RWPE2 (cell line): Measurements from ENCODE around the gene NRM.
"Not testable (repeated sequence)": the region's sequence is repeated elsewhere in the genome, so short reads cannot be mapped to it uniquely, and the experiment has no call there.

Experiments
- ATAC-seq: fragments of 200-7000 bp; cut with Tn5 transposase; 3 replicates; pipeline ENCODE4 v1.9.1; 2021; ENCODE audit warnings: low read depth
- DNase-seq: peaks from one replicate; pipeline ENCODE4 v3.0.0-alpha.2; 2020; ENCODE audit warnings: low spot score
- H3K27ac ChIP-seq: fragments of 450-650 bp; 2 replicates; pipeline ENCODE4 v1.5.1; 2017; ENCODE audit warnings: mild to moderate bottlenecking; ENCODE audit not compliant: poor library complexity, severe bottlenecking
- H3K27me3 ChIP-seq: fragments of 250-450 bp; sonication (Bioruptor Pico); 2 replicates; pipeline ENCODE4 v1.5.1; 2021; ENCODE audit warnings: mild to moderate bottlenecking, moderate library complexity; ENCODE audit not compliant: insufficient read depth, poor library complexity, severe bottlenecking
- H3K36me3 ChIP-seq: fragments of 250-450 bp; sonication (Bioruptor Pico); 2 replicates; pipeline ENCODE4 v1.5.1; 2020; ENCODE audit warnings: low read depth, mild to moderate bottlenecking, moderate library complexity
- H3K4me1 ChIP-seq: fragments of 250-450 bp; sonication (Bioruptor Pico); 2 replicates; pipeline ENCODE4 v1.5.1; 2021; ENCODE audit warnings: mild to moderate bottlenecking, moderate library complexity; ENCODE audit not compliant: insufficient read depth, poor library complexity, severe bottlenecking
- H3K4me3 ChIP-seq: fragments of 250-450 bp; sonication (Bioruptor Pico); 2 replicates; pipeline ENCODE4 v1.5.1; 2021; ENCODE audit warnings: mild to moderate bottlenecking, moderate library complexity; ENCODE audit not compliant: severe bottlenecking
- H3K9me3 ChIP-seq: fragments of 250-450 bp; sonication (Bioruptor Pico); 2 replicates; pipeline ENCODE4 v1.5.1; 2021; ENCODE audit warnings: mild to moderate bottlenecking, moderate library complexity; ENCODE audit not compliant: severe bottlenecking
- TF ChIP-seq, protein P1 (sequence below): fragments of 450-650 bp; IDR thresholded peaks from one replicate; pipeline ENCODE4 v1.5.1; 2017; ENCODE audit warnings: mild to moderate bottlenecking, moderate library complexity; ENCODE audit not compliant: poor library complexity, severe bottlenecking

NRM gene

DNA sequence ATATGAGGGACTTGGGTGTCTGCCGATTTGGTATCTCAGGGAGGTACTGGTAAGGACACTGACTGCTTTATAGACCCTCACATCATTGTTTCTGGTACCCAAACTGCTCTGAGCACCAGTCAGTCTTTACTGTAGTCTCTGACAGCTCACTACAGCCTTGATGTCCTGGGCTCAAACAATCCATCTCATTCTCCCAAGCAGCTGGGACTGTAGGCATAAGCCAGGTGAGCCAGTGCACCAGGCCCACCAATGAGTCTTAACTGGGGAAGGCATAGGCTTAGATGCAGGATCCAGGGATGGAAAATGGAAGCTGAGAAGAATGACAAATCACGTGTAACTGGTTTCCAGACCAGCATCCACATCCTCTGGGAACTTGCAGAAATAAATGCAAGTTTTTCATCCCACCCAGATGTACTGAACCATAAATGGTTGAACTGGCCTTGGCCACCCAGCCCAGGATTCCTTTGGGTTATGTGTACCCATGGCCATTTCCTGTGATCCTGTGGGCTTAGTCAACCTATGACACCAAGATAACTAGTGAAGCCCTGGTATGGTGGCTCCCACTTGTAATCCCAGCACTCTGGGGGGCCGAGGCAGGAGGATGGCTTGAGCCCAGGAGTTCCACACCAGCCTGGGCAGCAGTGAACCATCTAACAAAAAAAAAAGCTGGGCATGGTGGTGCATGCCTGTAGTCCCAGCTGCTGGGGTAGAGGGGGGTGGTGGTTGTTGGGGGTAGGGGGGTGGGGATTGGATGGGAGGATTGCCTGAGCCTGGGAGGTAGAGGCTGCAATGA, 35.1 kb upstream of the NRM start:
- peaks cover 79% of the 10 kb centered on the region for H3K36me3 ChIP-seq
- TF ChIP-seq, protein P1, sequence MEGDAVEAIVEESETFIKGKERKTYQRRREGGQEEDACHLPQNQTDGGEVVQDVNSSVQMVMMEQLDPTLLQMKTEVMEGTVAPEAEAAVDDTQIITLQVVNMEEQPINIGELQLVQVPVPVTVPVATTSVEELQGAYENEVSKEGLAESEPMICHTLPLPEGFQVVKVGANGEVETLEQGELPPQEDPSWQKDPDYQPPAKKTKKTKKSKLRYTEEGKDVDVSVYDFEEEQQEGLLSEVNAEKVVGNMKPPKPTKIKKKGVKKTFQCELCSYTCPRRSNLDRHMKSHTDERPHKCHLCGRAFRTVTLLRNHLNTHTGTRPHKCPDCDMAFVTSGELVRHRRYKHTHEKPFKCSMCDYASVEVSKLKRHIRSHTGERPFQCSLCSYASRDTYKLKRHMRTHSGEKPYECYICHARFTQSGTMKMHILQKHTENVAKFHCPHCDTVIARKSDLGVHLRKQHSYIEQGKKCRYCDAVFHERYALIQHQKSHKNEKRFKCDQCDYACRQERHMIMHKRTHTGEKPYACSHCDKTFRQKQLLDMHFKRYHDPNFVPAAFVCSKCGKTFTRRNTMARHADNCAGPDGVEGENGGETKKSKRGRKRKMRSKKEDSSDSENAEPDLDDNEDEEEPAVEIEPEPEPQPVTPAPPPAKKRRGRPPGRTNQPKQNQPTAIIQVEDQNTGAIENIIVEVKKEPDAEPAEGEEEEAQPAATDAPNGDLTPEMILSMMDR = no peak
- DNase-seq (no peak), ATAC-seq (peak; percentile 37)
- peak overlapping the region; percentile 96 for H3K27ac ChIP-seq
- no peak overlapping the region for H3K4me3 ChIP-seq
- H3K27me3 ChIP-seq = no peaks in the 10 kb centered on the region
- H3K9me3 ChIP-seq = no peaks in the 10 kb centered on the region
- H3K4me1 ChIP-seq = peaks cover 5% of the 10 kb centered on the region

DNA sequence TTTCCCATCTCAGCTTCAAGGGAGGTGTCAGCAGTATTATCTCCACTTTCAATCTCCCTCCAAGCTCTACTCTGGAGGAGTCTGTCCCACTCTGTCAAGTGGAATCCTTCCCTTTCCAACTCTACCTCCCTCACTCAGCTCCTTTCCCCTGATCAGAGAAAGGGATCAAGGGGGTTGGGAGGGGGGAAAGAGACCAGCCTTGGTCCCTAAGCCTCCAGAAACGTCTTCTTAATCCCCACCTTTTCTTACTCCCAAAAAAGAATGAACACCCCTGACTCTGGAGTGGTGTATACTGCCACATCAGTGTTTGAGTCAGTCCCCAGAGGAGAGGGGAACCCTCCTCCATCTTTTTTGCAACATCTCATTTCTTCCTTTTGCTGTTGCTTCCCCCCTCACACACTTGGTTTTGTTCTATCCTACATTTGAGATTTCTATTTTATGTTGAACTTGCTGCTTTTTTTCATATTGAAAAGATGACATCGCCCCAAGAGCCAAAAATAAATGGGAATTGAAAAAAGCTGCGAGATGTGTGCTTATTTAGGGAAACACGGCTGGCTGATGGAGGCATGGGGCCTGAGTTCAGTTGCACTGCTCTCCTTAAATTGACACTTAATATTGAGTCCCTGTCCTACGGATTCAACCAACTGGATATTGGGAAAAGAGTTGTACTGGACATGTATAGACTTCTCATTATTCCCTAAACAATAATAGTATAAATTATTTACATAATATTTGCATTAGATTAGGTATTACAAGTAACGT, 34.3 kb upstream of the NRM start:
- H3K36me3 ChIP-seq = peaks cover 78% of the 10 kb centered on the region

DNA sequence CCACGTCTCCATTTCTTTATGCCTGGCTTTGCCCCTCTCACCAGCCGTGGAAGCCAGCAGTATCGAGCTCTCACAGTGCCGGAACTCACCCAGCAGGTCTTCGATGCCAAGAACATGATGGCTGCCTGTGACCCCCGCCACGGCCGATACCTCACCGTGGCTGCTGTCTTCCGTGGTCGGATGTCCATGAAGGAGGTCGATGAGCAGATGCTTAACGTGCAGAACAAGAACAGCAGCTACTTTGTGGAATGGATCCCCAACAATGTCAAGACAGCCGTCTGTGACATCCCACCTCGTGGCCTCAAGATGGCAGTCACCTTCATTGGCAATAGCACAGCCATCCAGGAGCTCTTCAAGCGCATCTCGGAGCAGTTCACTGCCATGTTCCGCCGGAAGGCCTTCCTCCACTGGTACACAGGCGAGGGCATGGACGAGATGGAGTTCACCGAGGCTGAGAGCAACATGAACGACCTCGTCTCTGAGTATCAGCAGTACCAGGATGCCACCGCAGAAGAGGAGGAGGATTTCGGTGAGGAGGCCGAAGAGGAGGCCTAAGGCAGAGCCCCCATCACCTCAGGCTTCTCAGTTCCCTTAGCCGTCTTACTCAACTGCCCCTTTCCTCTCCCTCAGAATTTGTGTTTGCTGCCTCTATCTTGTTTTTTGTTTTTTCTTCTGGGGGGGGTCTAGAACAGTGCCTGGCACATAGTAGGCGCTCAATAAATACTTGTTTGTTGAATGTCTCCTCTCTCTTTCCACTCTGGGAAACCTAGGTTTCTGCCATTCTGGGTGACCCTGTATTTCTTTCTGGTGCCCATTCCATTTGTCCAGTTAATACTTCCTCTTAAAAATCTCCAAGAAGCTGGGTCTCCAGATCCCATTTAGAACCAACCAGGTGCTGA, 33.3 kb upstream of the NRM start:
- ATAC-seq, H3K4me3 ChIP-seq, H3K27me3 ChIP-seq, H3K4me1 ChIP-seq, H3K9me3 ChIP-seq, DNase-seq: not testable (repeated sequence)
- Histone ChIP-seq H3K36me3 (peaks cover 68% of the 10 kb centered on the region), H3K27ac (peak overlapping the region; percentile 96)

More for the DNA sequence above, 34.3 kb upstream of the NRM start:
- no peaks in the 10 kb centered on the region for H3K27me3 ChIP-seq
- peak; percentile 4; the same call in 2 of the 3 replicates for ATAC-seq
- TF ChIP-seq, protein P1 = no peak
- DNase-seq = no peak
- H3K27ac ChIP-seq = peak overlapping the region; percentile 96
- H3K4me1 ChIP-seq = peaks cover 5% of the 10 kb centered on the region
- no peak overlapping the region for H3K4me3 ChIP-seq
- no peaks in the 10 kb centered on the region for H3K9me3 ChIP-seq

DNA sequence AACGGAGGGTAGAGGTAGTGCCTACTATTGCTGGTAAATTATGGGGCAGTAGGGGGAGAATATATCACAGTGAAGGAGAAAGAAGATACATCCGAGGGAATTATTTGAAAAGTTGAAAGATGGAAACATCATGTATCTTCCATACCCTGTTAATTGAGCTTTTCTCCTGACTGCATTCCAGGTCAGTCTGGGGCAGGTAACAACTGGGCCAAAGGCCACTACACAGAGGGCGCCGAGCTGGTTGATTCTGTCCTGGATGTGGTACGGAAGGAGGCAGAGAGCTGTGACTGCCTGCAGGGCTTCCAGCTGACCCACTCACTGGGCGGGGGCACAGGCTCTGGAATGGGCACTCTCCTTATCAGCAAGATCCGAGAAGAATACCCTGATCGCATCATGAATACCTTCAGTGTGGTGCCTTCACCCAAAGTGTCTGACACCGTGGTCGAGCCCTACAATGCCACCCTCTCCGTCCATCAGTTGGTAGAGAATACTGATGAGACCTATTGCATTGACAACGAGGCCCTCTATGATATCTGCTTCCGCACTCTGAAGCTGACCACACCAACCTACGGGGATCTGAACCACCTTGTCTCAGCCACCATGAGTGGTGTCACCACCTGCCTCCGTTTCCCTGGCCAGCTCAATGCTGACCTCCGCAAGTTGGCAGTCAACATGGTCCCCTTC, 32.5 kb upstream of the NRM start:
- not testable (repeated sequence) for ATAC-seq, H3K4me3 ChIP-seq, H3K9me3 ChIP-seq, DNase-seq, H3K27me3 ChIP-seq
- Histone ChIP-seq H3K36me3 (peaks cover 67% of the 10 kb centered on the region), H3K4me1 (peaks cover 14% of the 10 kb centered on the region), H3K27ac (peak overlapping the region; percentile 96)

DNA sequence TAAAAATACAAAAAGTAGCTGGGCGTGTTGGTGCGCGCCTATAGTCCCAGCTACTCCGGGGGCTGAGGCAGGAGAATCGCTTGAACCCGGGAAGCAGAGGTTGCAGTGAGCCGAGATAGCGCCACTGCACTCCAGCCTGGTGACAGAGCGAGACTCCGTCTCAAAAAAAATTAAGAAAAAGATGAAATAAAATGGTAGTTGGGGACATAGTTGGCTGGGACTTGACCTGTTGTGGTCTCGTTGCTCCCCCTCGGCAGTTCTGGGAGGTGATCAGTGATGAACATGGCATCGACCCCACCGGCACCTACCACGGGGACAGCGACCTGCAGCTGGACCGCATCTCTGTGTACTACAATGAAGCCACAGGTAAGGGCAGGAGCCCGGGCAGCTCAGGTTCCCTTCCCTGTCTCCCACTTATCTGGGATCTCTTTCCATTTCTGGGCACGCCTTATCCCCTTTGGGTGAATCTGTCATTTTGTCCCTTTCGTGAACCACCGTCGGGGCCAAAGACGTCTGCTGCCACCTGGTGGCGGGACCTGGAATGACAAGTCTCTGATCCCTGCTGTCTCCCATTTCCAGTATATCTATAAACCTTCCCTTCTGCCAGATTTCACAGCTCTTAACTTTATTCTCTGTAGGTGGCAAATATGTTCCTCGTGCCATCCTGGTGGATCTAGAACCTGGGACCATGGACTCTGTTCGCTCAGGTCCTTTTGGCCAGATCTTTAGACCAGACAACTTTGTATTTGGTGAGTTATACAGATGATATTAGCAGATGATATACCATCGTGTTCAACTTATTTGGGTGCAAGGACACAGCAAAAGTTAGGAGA, 31.7 kb upstream of the NRM start:
- ATAC-seq = no peak

DNA sequence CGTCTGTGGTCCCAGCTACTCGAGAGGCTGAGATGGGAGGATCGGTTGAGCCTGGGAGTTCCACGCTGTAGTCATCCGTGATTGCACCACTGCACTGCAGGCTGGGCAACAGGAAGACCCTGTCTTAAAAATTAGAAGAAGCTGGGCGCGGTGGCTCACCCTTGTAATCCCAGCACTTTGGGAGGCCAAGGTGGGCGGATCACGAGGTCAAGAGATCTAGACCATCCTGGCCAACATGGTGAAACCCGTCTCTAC, 31.2 kb upstream of the NRM start:
- peaks cover 19% of the 10 kb centered on the region for H3K4me1 ChIP-seq
- H3K36me3 ChIP-seq = peaks cover 55% of the 10 kb centered on the region
- DNase-seq, ATAC-seq, H3K9me3 ChIP-seq, H3K27me3 ChIP-seq: not testable (repeated sequence)
- H3K27ac ChIP-seq = peak overlapping the region; percentile 96
- peak overlapping the region; percentile 89 for H3K4me3 ChIP-seq

More for the DNA sequence above, 31.7 kb upstream of the NRM start:
- Histone ChIP-seq H3K4me1 (peaks cover 19% of the 10 kb centered on the region), H3K27ac (peak overlapping the region; percentile 96), H3K36me3 (peaks cover 60% of the 10 kb centered on the region), H3K4me3 (peak overlapping the region; percentile 89), H3K9me3 (no peaks in the 10 kb centered on the region), H3K27me3 (no peaks in the 10 kb centered on the region)
- TF ChIP-seq, protein P1 = peak; percentile 97
- no peak for DNase-seq
